Liver (tissue), 9 donors: Measurements from ENCODE around the gene RAF1. TPM values are rescaled to one million over a fixed set of nuclear protein-coding genes. Genes with fewer than 3 reads are reported as not detected.

Experiments used
- DNase-seq: peaks from one replicate; pipeline ENCODE4 v3.0.0-alpha.2; 2017; ENCODE audit warnings: low spot score
- H3K27ac ChIP-seq, 2 donors: one replicate each; pipeline ENCODE4 v1.7.0; 2013; ENCODE audit warnings: inconsistent platforms in 2 of 2, low read length in 2 of 2, control low read depth in 1 of 2, low read depth in 1 of 2, mild to moderate bottlenecking in 1 of 2
- H3K27me3 ChIP-seq, 4 donors: one replicate each; pipeline versions ENCODE4 v1.6.1 to v1.7.0; 2013; ENCODE audit warnings: low read length in 3 of 4, inconsistent platforms in 1 of 4, mild to moderate bottlenecking in 1 of 4, moderate library complexity in 1 of 4; ENCODE audit not compliant: control insufficient read depth in 4 of 4, insufficient read depth in 4 of 4
- H3K36me3 ChIP-seq, 4 donors: one replicate each; pipeline versions ENCODE4 v1.6.1 to v1.7.0; 2013; ENCODE audit warnings: low read length in 3 of 4, mild to moderate bottlenecking in 3 of 4, low read depth in 1 of 4, moderate library complexity in 1 of 4; ENCODE audit not compliant: control insufficient read depth in 4 of 4, insufficient read depth in 3 of 4
- H3K4me1 ChIP-seq, 4 donors: one replicate each; pipeline versions ENCODE4 v1.6.1 to v1.7.0; 2013; ENCODE audit warnings: low read length in 3 of 4, mild to moderate bottlenecking in 3 of 4, moderate library complexity in 1 of 4; ENCODE audit not compliant: control insufficient read depth in 4 of 4, insufficient read depth in 4 of 4
- H3K4me3 ChIP-seq, 3 donors: one replicate each; pipeline versions ENCODE4 v1.6.1 to v1.7.0; 2013; ENCODE audit warnings: low read length in 3 of 3, control low read depth in 1 of 3, low read depth in 1 of 3, mild to moderate bottlenecking in 1 of 3
- H3K9ac ChIP-seq, 2 donors: one replicate each; pipeline ENCODE4 v1.7.0; 2013; ENCODE audit warnings: low read length in 2 of 2, mild to moderate bottlenecking in 2 of 2, moderate library complexity in 2 of 2, control low read depth in 1 of 2, low read depth in 1 of 2
- H3K9me3 ChIP-seq, 4 donors: one replicate each; pipeline versions ENCODE4 v1.6.1 to v1.7.0; 2013; ENCODE audit warnings: low read length in 3 of 4; ENCODE audit not compliant: control insufficient read depth in 4 of 4
- EGR1 ChIP-seq, 2 donors: IDR thresholded peaks; 2 replicates each; pipeline ENCODE4 v1.6.1; 2016 to 2018; ENCODE audit warnings: antibody characterized with exemption in 2 of 2, low read depth in 2 of 2
- FOXA1 ChIP-seq: IDR thresholded peaks from 2 replicates; pipeline ENCODE4 v1.6.1; 2016; ENCODE audit warnings: antibody characterized with exemption
- FOXA2 ChIP-seq: IDR thresholded peaks from 2 replicates; pipeline ENCODE4 v1.6.1; 2016; ENCODE audit warnings: antibody characterized with exemption
- GABPA ChIP-seq, 2 donors: IDR thresholded peaks in 1 of 2; conservative IDR thresholded peaks in 1 of 2; 2 replicates each; pipeline ENCODE4 v1.6.1; 2016; ENCODE audit warnings: antibody characterized with exemption in 2 of 2, mild to moderate bottlenecking in 1 of 2, moderate library complexity in 1 of 2
- HNF4A ChIP-seq, 2 donors: conservative IDR thresholded peaks; 2 replicates each; pipeline ENCODE4 v1.6.1; 2016; ENCODE audit warnings: antibody characterized with exemption in 2 of 2, mild to moderate bottlenecking in 2 of 2
- JUND ChIP-seq, 2 donors: IDR thresholded peaks; 2 replicates each; pipeline ENCODE4 v1.6.1; 2016; ENCODE audit warnings: antibody characterized with exemption in 2 of 2
- MAX ChIP-seq: IDR thresholded peaks from 2 replicates; pipeline ENCODE4 v1.6.1; 2016; ENCODE audit warnings: antibody characterized with exemption
- RAD21 ChIP-seq, 2 donors: IDR thresholded peaks; 2 replicates each; pipeline ENCODE4 v1.6.1; 2016; ENCODE audit warnings: antibody characterized with exemption in 2 of 2, mild to moderate bottlenecking in 2 of 2
- REST ChIP-seq: IDR thresholded peaks from 2 replicates; pipeline ENCODE4 v1.6.1; 2016; ENCODE audit warnings: antibody characterized with exemption, mild to moderate bottlenecking
- TAF1 ChIP-seq: conservative IDR thresholded peaks from 2 replicates; pipeline ENCODE4 v1.6.1; 2016; ENCODE audit warnings: antibody characterized with exemption, mild to moderate bottlenecking
- YY1 ChIP-seq: IDR thresholded peaks from 2 replicates; pipeline ENCODE4 v1.6.1; 2016; ENCODE audit warnings: antibody characterized with exemption, mild to moderate bottlenecking
- ZBTB33 ChIP-seq: IDR thresholded peaks from 2 replicates; pipeline ENCODE4 v1.6.1; 2016; ENCODE audit warnings: antibody characterized with exemption
- WGBS: extraction: QIAGEN DNeasy Blood & Tissue Kit; methylation state at CpG from one replicate; pipeline ENCODE4 v1.1.7; 2013; 5-methylcytosine and 5-hydroxymethylcytosine counted together
- polyA plus RNA-seq, 2 donors: library from polyadenylated mRNA; stranded (reverse) in 1 of 2; unstranded in 1 of 2; fragments of 200-250 nt in 1 of 2; fragments of >200 nt in 1 of 2; fragmentation: Nextera tagmentation in 1 of 2; extraction: Ambion mirVana in 1 of 2; gene quantifications; one replicate each; pipeline versions ENCODE4 v1.2.1 to v1.2.3, GENCODE V29; 2013 to 2015
- total RNA-seq, 2 donors: library from RNA; depleted of rRNA; stranded (reverse); fragments of >200 nt; gene quantifications; one replicate each; pipeline ENCODE4 v1.2.3, GENCODE V29; 2014
- donor health status: healthy.
- donor health status: healthy.
- donor health status: healthy.
- donor health status: healthy.
- donor health status: healthy.

RAF1 gene
- total and polyA plus RNA-seq, 4 donors: 44.3 to 92.3 (median 63.2) TPM

GRCh38 chr3:12670365-12671119 lies 6.6 kb upstream of the RAF1 start (continued):
- TF ChIP-seq REST: peak; percentile 81
- peak; percentile 84 for TF ChIP-seq FOXA1
- TF ChIP-seq MAX: no peak

GRCh38 chr3:12663401-12663935 lies 449 bp downstream of the RAF1 start:
- DNase-seq: peak; percentile 72
- TF ChIP-seq MAX (no peak), JUND (IDR thresholded peaks at IDR 0.05) (no peak), HNF4A (conservative IDR thresholded peaks at IDR 0.05) (no peak), EGR1 (IDR thresholded peaks at IDR 0.05; ENCODE audit: low read depth in 2 of 2) (no peak), FOXA2 (no peak), GABPA (IDR thresholded peaks at IDR 0.05 in 1 of 2, conservative IDR thresholded peaks at IDR 0.05 in 1 of 2) (no peak), RAD21 (IDR thresholded peaks at IDR 0.05) (no peak), YY1 (no peak), TAF1 (no peak), FOXA1 (no peak), ZBTB33 (no peak)
- Histone ChIP-seq H3K4me1 (peaks cover 10 to 38% (median 27%) of the 10 kb centered on the region in 4 donors), H3K4me3 (peak overlapping the region; percentile 97 to 100 (median 100)), H3K36me3 (no peaks in the 10 kb centered on the region), H3K27ac (peak overlapping the region; percentile 99 to 100), H3K9ac (peak overlapping the region; percentile 94 to 98), H3K9me3 (no peaks in the 10 kb centered on the region), H3K27me3 (no peaks in the 10 kb centered on the region)
- WGBS: under 1% methylated on average over 45 of the region's 45 CpGs
